HepG2 (cell line): ENCODE measurements around the gene PELI3. TPM values are rescaled to one million over a fixed set of nuclear protein-coding genes. Genes with fewer than 3 reads are reported as not detected.

Experiments used
- ATAC-seq: fragments of 200-7000 bp; cut with Tn5 transposase; 3 replicates; pipeline ENCODE4 v1.9.1; 2020; ENCODE audit warnings: mild to moderate bottlenecking, moderate library complexity
- BruUV-seq: library from RNA; stranded (reverse); fragments of 400-500 nt; replicated peaks from 2 replicates; lab custom pipeline; 2021; lab: Mats Ljungman, UMichigan
- CTCF ChIA-PET: fragments of 300-600 bp; formaldehyde crosslinking; extraction: SDS; loops from one replicate; lab custom pipeline; 2021; ENCODE audit warnings: low total read pairs, inconsistent platforms, low intra/inter-chr PET ratio; lab: Yijun Ruan, JAX
- POLR2A ChIA-PET: fragments of 350-600 bp; sonication (Branson Sonifier 250); formaldehyde crosslinking; loops from one replicate; lab custom pipeline; 2020; ENCODE audit warnings: antibody characterized with exemption, inconsistent platforms; lab: Yijun Ruan, JAX
- DNase-seq: peaks from one replicate; pipeline ENCODE4 v3.0.0-alpha.2; 2015; ENCODE audit warnings: low spot score
- FAIRE-seq: peaks from 3 replicates; lab custom pipeline; 2011; peaks lifted over from hg19 to GRCh38; lab: Jason Lieb, UNC
- H2AFZ ChIP-seq: one replicate; pipeline ENCODE4 v1.6.1; 2011; ENCODE audit warnings: low read length, inconsistent platforms
- H3K27ac ChIP-seq: fragments of 300-600 bp; 3 replicates; pipeline ENCODE4 v1.8.0; 2011; ENCODE audit warnings: mixed run types, mild to moderate bottlenecking, mixed read lengths, low read length, inconsistent platforms; ENCODE audit not compliant: insufficient read depth; ENCODE audit errors: extremely low read length
- H3K27me3 ChIP-seq, 2 experiments: fragments of 200-600 bp in 1 of 2; 2 replicates in 1 of 2; 3 replicates in 1 of 2; pipeline versions ENCODE4 v1.6.0 to v1.8.0; 2011; ENCODE audit warnings: low read length in 2 of 2, mild to moderate bottlenecking in 2 of 2, moderate library complexity in 2 of 2, inconsistent platforms in 1 of 2; ENCODE audit not compliant: insufficient read depth in 2 of 2, control insufficient read depth in 1 of 2
- H3K36me3 ChIP-seq, 2 experiments: fragments of 200-600 bp in 1 of 2; replicated peaks in 1 of 2; 2 replicates in 1 of 2; 3 replicates in 1 of 2; pipeline versions ENCODE4 v1.5.1 to v1.8.0; 2011; ENCODE audit warnings: low read length in 2 of 2, inconsistent platforms in 1 of 2; ENCODE audit not compliant: insufficient read depth in 2 of 2, control insufficient read depth in 1 of 2
- H3K4me1 ChIP-seq: 2 replicates; pipeline ENCODE4 v1.5.1; 2012; ENCODE audit warnings: low read length, inconsistent platforms; ENCODE audit not compliant: insufficient read depth
- H3K4me2 ChIP-seq: 2 replicates; pipeline ENCODE4 v1.6.0; 2011; ENCODE audit warnings: low read depth, low read length, inconsistent platforms
- H3K4me3 ChIP-seq, 3 experiments: fragments of 200-600 bp in 1 of 3; sonication (generic), shearing (Covaris generic) in 1 of 3; replicated peaks in 1 of 3; 2 replicates each; pipeline ENCODE4 v1.5.1; 2011 to 2016; ENCODE audit warnings: low read length in 3 of 3, inconsistent platforms in 2 of 3, low read depth in 2 of 3, mild to moderate bottlenecking in 2 of 3, control low read depth in 1 of 3, mixed read lengths in 1 of 3; ENCODE audit not compliant: insufficient read depth in 1 of 3
- H3K79me2 ChIP-seq: one replicate; pipeline ENCODE4 v1.6.1; 2011; ENCODE audit warnings: low read length, inconsistent platforms; ENCODE audit not compliant: insufficient read depth
- H3K9ac ChIP-seq: 2 replicates; pipeline ENCODE4 v1.6.0; 2011; ENCODE audit warnings: mild to moderate bottlenecking, low read depth, low read length, inconsistent platforms; ENCODE audit not compliant: insufficient read depth
- H3K9me3 ChIP-seq: 2 replicates; pipeline ENCODE4 v1.5.1; 2012; ENCODE audit warnings: mild to moderate bottlenecking, low read length
- H4K20me1 ChIP-seq: 2 replicates; pipeline ENCODE4 v1.6.0; 2011; ENCODE audit warnings: inconsistent platforms, mild to moderate bottlenecking, low read length, moderate library complexity; ENCODE audit not compliant: insufficient read depth
- CREBL2 ChIP-seq: sonication (generic); formaldehyde crosslinking; IDR thresholded peaks from 2 replicates; pipeline ENCODE4 v1.8.1; 2023; ENCODE audit warnings: missing genetic modification reagents, mild to moderate bottlenecking, borderline replicate concordance
- KDM1A ChIP-seq: IDR thresholded peaks from 2 replicates; pipeline ENCODE4 v1.6.1; 2016; ENCODE audit warnings: missing compliant biosample characterization
- ZBTB10 ChIP-seq: sonication (generic); formaldehyde crosslinking; IDR thresholded peaks from 2 replicates; pipeline ENCODE4 v1.4.0; 2020; ENCODE audit warnings: missing genetic modification reagents, borderline replicate concordance
- ZBTB26 ChIP-seq: IDR thresholded peaks from 2 replicates; pipeline ENCODE4 v1.6.1; 2016; ENCODE audit warnings: missing compliant biosample characterization, missing genetic modification reagents, borderline replicate concordance
- ZMYM3 ChIP-seq: sonication (generic); formaldehyde crosslinking; IDR thresholded peaks from 2 replicates; pipeline ENCODE4 v1.5.1; 2020; ENCODE audit warnings: mild to moderate bottlenecking, missing genetic modification reagents
- ZNF282 ChIP-seq: fragments of 450-650 bp; IDR thresholded peaks from 2 replicates; pipeline ENCODE4 v1.6.1; 2018; ENCODE audit not compliant: partially characterized antibody
- ZNF609 ChIP-seq: sonication (generic); formaldehyde crosslinking; IDR thresholded peaks from 2 replicates; pipeline ENCODE4 v1.4.0; 2020; ENCODE audit warnings: mild to moderate bottlenecking, missing genetic modification reagents, borderline replicate concordance
- ZSCAN30 ChIP-seq: sonication (generic); formaldehyde crosslinking; IDR thresholded peaks from 2 replicates; pipeline ENCODE4 v1.5.0; 2020; ENCODE audit warnings: mild to moderate bottlenecking, missing genetic modification reagents
- WGBS: methylation state at CpG from one replicate; pipeline ENCODE4 v1.1.6; 2017; ENCODE audit warnings: low lambda C conversion rate; 5-methylcytosine and 5-hydroxymethylcytosine counted together
- in situ Hi-C: cut with HindIII; loops from 2 replicates; pipeline ENCODE4 v1.10.0; 2017; ENCODE audit warnings: low pct_unique_long_range_greater_than_20kb; ENCODE audit not compliant: extremely low pct_ligation_motif_present
- intact Hi-C: fragments of 100-400 bp; cut with micrococcal nuclease; formaldehyde crosslinking; loops from one replicate; pipeline ENCODE4 v1.10.0; 2022; ENCODE audit not compliant: unreplicated experiment
- polyA plus RNA-seq, 8 experiments: library from polyadenylated mRNA; depleted of rRNA in 3 of 8; stranded (reverse) in 7 of 8; unstranded in 1 of 8; fragments of >200 nt; fragmentation: Illumina TruSeq in 4 of 8; extraction: Trizol in 4 of 8; gene quantifications; 2 replicates each; pipeline versions ENCODE4 v1.2.1 to v1.2.3, GENCODE V29; 2011 to 2016; ENCODE audit warnings: low read depth in 4 of 8, missing spikeins in 1 of 8, mixed read lengths in 1 of 8; ENCODE audit not compliant: insufficient read depth in 1 of 8
- total RNA-seq, 5 experiments: library from RNA; depleted of rRNA; stranded (reverse); fragments of >200 nt; fragmentation: Illumina TruSeq; extraction: Trizol; gene quantifications; 2 replicates each; pipeline ENCODE4 v1.2.3, GENCODE V29; 2016; ENCODE audit warnings: low read depth in 1 of 5

PELI3 gene
- total and polyA plus RNA-seq, 2 of the 13 experiments (the other 11 are each of a cell fraction or from before 2014, with no cell fraction given), result 2.0 to 4.0 TPM

GRCh38 chr11:66426314-66426713, 40.4 kb upstream of the PELI3 start:
- no peak overlapping the region for H3K9ac ChIP-seq
- no peak for FAIRE-seq
- no peaks in the 10 kb centered on the region; a peak in 1 of 5 replicates for H3K27me3 ChIP-seq
- ATAC-seq, result no peak
- no peaks in the 10 kb centered on the region for H3K4me1 ChIP-seq
- DNase-seq, result no peak
- 88% methylated on average over 16 of the region's 23 CpGs for WGBS
- intact Hi-C loops (no loop called here), in situ Hi-C loops (no loop called here)
- TF ChIP-seq ZMYM3 (CRISPR knock-in tag), result no peak
- H3K36me3 ChIP-seq, result no peaks in the 10 kb centered on the region
- no peak overlapping the region for H2AFZ ChIP-seq
- ChIA-PET POLR2A (interaction anchor here (0.6 kb wide), 1 partner anchor 78 kb away, joined by 4 read pairs; no protein-coding TSS in a partner anchor), CTCF (no interaction called here)
- H3K4me3 ChIP-seq, result no peak overlapping the region
- H3K9me3 ChIP-seq, result no peaks in the 10 kb centered on the region
- H3K27ac ChIP-seq, result no peak overlapping the region
- BruUV-seq, result no TSS peak
- no peaks in the 10 kb centered on the region for H3K79me2 ChIP-seq
- H4K20me1 ChIP-seq, result peaks cover 7% of the 10 kb centered on the region; the same call in 1 of the 2 replicates
- no peak overlapping the region for H3K4me2 ChIP-seq

- H3K4me2 ChIP-seq, result no peak overlapping the region
- no peak overlapping the region for H3K27ac ChIP-seq
- no peak for FAIRE-seq
- H3K4me1 ChIP-seq, result no peaks in the 10 kb centered on the region
- H3K79me2 ChIP-seq, result no peaks in the 10 kb centered on the region
- H3K4me3 ChIP-seq, result no peak overlapping the region
- H2AFZ ChIP-seq, result no peak overlapping the region
- no peak for ATAC-seq
- H4K20me1 ChIP-seq, result peaks cover 3% of the 10 kb centered on the region; the same call in 1 of the 2 replicates
- ChIA-PET POLR2A (interaction anchor here (1.3 kb wide), 1 partner anchor 10 kb away, joined by 3 read pairs; the partner anchor contains the start of gene MRPL11), CTCF (interaction anchor here (1.4 kb wide), 1 partner anchor 405 kb away, joined by 3 read pairs; no protein-coding TSS in a partner anchor)
- no peak overlapping the region for H3K9ac ChIP-seq
- DNase-seq, result no peak
- no peaks in the 10 kb centered on the region for H3K36me3 ChIP-seq
- no peaks in the 10 kb centered on the region for H3K27me3 ChIP-seq
- WGBS, result 76% methylated on average over 2 of the region's 2 CpGs
- intact Hi-C loops, result no loop called here
- BruUV-seq, result no TSS peak
- H3K9me3 ChIP-seq, result no peaks in the 10 kb centered on the region
- in situ Hi-C loops, result no loop called here
- TF ChIP-seq ZSCAN30 (CRISPR knock-in tag) (no peak), ZBTB10 (no peak), CREBL2 (CRISPR knock-in tag) (no peak), ZBTB26 (CRISPR knock-in tag) (no peak), ZNF609 (no peak), ZNF282 (no peak), KDM1A (CRISPR knock-in tag) (no peak)
Measured at GRCh38 chr11:66428933-66429332, 37.8 kb upstream of the PELI3 start.
